Ecto neural progenitor cell (in vitro differentiated cells): ENCODE data around the gene ZSWIM8.
"Not testable (repeated sequence)": the region's sequence is repeated elsewhere in the genome, so short reads cannot be mapped to it uniquely, and the experiment has no call there.

Source experiments
- DNase-seq: peaks from one replicate; pipeline ENCODE4 v3.0.0-alpha.2; 2018; ENCODE audit warnings: low spot score

The ZSWIM8 gene

GRCh38 chr10:73785211-73785720 lies at the start of gene ZSWIM8:
ZSWIM8 (plus strand) TSS chr10:73785606; CDS start chr10:73785879, 273 bp downstream.
- DNase-seq = peak; percentile 86

GRCh38 chr10:73740501-73741254 lies 44.7 kb upstream of the ZSWIM8 start:
- not testable (repeated sequence) for DNase-seq

- no peak for DNase-seq
Measured at GRCh38 chr10:73742454-73742734, 43.0 kb upstream of the ZSWIM8 start.

- DNase-seq = no peak
Measured at GRCh38 chr10:73743327-73743904, 42.0 kb upstream of the ZSWIM8 start.

- DNase-seq = peak; percentile 95
Measured at GRCh38 chr10:73743905-73744663, 41.3 kb upstream of the ZSWIM8 start, which contains the start of gene SEC24C. SEC24C (plus strand) TSS chr10:73744372; CDS start chr10:73746833, 2,461 bp downstream.

- no peak for DNase-seq
Measured at GRCh38 chr10:73744664-73744975, 40.8 kb upstream of the ZSWIM8 start.

- no peak for DNase-seq
Measured at GRCh38 chr10:73746721-73747120, 38.7 kb upstream of the ZSWIM8 start.

- no peak for DNase-seq
Measured at GRCh38 chr10:73750819-73751218, 34.6 kb upstream of the ZSWIM8 start.

- no peak for DNase-seq
Measured at GRCh38 chr10:73756183-73756582, 29.2 kb upstream of the ZSWIM8 start.

- DNase-seq = no peak
Measured at GRCh38 chr10:73758704-73759511, 26.5 kb upstream of the ZSWIM8 start.

- no peak for DNase-seq
Measured at GRCh38 chr10:73759512-73760115, 25.8 kb upstream of the ZSWIM8 start.

- DNase-seq = no peak
Measured at GRCh38 chr10:73761781-73762180, 23.6 kb upstream of the ZSWIM8 start.

GRCh38 chr10:73762915-73763314 lies 22.5 kb upstream of the ZSWIM8 start:
- DNase-seq = no peak

- DNase-seq = no peak
Measured at GRCh38 chr10:73763343-73763742, 22.1 kb upstream of the ZSWIM8 start.

GRCh38 chr10:73765066-73765465 lies 20.3 kb upstream of the ZSWIM8 start:
- no peak for DNase-seq

GRCh38 chr10:73768881-73769280 lies 16.5 kb upstream of the ZSWIM8 start:
- no peak for DNase-seq

- no peak for DNase-seq
Measured at GRCh38 chr10:73769396-73769795, 16.0 kb upstream of the ZSWIM8 start.

- DNase-seq = no peak
Measured at GRCh38 chr10:73771722-73772280, 13.6 kb upstream of the ZSWIM8 start.

GRCh38 chr10:73772281-73773151 lies 12.9 kb upstream of the ZSWIM8 start:
- DNase-seq = peak; percentile 89

GRCh38 chr10:73773152-73773879 lies 12.1 kb upstream of the ZSWIM8 start:
- DNase-seq = no peak
